Measurements from ENCODE around the gene NSD2.
"Not testable (repeated sequence)": the region's sequence is repeated elsewhere in the genome, so short reads cannot be mapped to it uniquely, and the experiment has no call there.

Gene NSD2

GRCh38 chr4:1842339-1842895, 28.8 kb upstream of the NSD2 start:
- no peak for DNase-seq (ENCODE audit: low spot score)

GRCh38 chr4:1842993-1843448, 28.2 kb upstream of the NSD2 start:
- DNase-seq (ENCODE audit: low spot score), result peak; percentile 92

GRCh38 chr4:1843852-1844251, 27.3 kb upstream of the NSD2 start:
- DNase-seq (ENCODE audit: low spot score), result no peak

- DNase-seq (ENCODE audit: low spot score), result not testable (repeated sequence)
Measured at GRCh38 chr4:1844618-1845017, 26.6 kb upstream of the NSD2 start.

- no peak for DNase-seq (ENCODE audit: low spot score)
Measured at GRCh38 chr4:1846580-1846979, 24.6 kb upstream of the NSD2 start.

GRCh38 chr4:1850276-1850675, 20.9 kb upstream of the NSD2 start:
- DNase-seq (ENCODE audit: low spot score), result no peak

GRCh38 chr4:1851160-1851559, 20.0 kb upstream of the NSD2 start:
- DNase-seq (ENCODE audit: low spot score), result no peak

GRCh38 chr4:1851575-1852410, 19.4 kb upstream of the NSD2 start:
- no peak for DNase-seq (ENCODE audit: low spot score)

GRCh38 chr4:1852904-1853623, 18.1 kb upstream of the NSD2 start:
- no peak for DNase-seq (ENCODE audit: low spot score)

- DNase-seq (ENCODE audit: low spot score), result no peak
Measured at GRCh38 chr4:1854752-1855151, 16.4 kb upstream of the NSD2 start.

- DNase-seq (ENCODE audit: low spot score), result no peak
Measured at GRCh38 chr4:1855333-1856070, 15.7 kb upstream of the NSD2 start.

- DNase-seq (ENCODE audit: low spot score), result peak; percentile 97
Measured at GRCh38 chr4:1856071-1856942, 14.9 kb upstream of the NSD2 start, which contains the start of gene LETM1. LETM1 (minus strand) TSS chr4:1856156; CDS start chr4:1855950, 206 bp downstream.

- peak; percentile 62 for DNase-seq (ENCODE audit: low spot score)
Measured at GRCh38 chr4:1856943-1857699, 14.1 kb upstream of the NSD2 start.

- DNase-seq (ENCODE audit: low spot score), result no peak
Measured at GRCh38 chr4:1857931-1858330, 13.3 kb upstream of the NSD2 start.

- no peak for DNase-seq (ENCODE audit: low spot score)
Measured at GRCh38 chr4:1859389-1859753, 11.8 kb upstream of the NSD2 start.

- DNase-seq (ENCODE audit: low spot score), result no peak
Measured at GRCh38 chr4:1862055-1862911, 8.9 kb upstream of the NSD2 start.

GRCh38 chr4:1862961-1863296, 8.3 kb upstream of the NSD2 start:
- DNase-seq (ENCODE audit: low spot score), result no peak

GRCh38 chr4:1863297-1864033, 7.7 kb upstream of the NSD2 start:
- DNase-seq (ENCODE audit: low spot score), result no peak

All from AG08396 (cell line).